ENCODE results near the gene LRRC52.

GRCh38 chr1:165497069-165498013, 46.5 kb upstream of the LRRC52 start:
- TF ChIP-seq CTCF (conservative IDR thresholded peaks at IDR 0.05), result no peak
- no peak for TF ChIP-seq EZH2 (IDR thresholded peaks at IDR 0.05; ENCODE audit: low read depth)
